Activated CD4-positive, alpha-beta T cell treated with anti-CD3 and anti-CD28 coated beads, Interleukin-2, amount 50 U/mL, for 1 hour (primary cell): ENCODE measurements around the gene TTK.
"Not testable (repeated sequence)": the region's sequence is repeated elsewhere in the genome, so short reads cannot be mapped to it uniquely, and the experiment has no call there.

Experiments used
- DNase-seq: peaks from one replicate; pipeline ENCODE4 v3.0.0-alpha.2; 2020

TTK gene

GRCh38 chr6:80022803-80023202 lies 18.4 kb downstream of the TTK start:
- DNase-seq = no peak

DNA sequence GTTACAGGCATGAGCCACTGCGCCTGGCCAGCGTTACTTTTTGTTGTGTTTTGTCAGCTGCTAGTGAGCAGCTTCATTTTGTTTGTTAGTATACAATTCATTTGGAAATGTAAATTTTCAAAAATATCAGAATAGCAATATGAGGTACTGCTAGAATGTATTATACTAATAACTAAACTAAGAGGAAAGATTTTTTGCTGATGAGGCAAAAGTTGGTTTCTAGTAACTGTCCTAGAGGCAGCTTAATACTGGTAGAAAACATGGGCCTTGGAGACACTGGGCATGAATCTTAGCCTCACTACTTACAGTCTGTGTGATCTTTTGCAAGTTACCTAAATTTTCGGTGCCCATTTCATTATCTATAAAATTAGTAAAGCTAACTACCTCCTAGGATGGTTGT lies 24.1 kb downstream of the TTK start:
- DNase-seq = no peak

GRCh38 chr6:80029470-80029869 lies 25.0 kb downstream of the TTK start:
- no peak for DNase-seq

DNA sequence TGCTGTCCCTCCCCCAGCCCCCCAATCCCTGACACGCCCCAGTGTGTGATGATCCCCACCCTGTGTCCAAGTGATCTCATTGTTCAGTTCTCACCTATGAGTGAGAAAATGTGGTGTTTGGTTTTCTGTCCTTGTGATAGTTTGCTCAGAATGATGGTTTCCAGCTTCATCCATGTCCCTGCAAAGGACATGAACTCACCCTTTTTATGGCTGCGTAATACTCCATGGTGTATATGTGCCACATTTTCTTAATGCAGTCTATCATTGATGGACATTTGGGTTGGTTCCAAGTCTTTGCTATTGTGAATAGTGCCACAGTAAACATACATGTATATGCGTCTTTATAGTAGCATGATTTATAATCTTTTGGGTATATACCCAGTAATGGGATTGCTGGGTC lies 43.8 kb downstream of the TTK start:
- not testable (repeated sequence) for DNase-seq

- DNase-seq = no peak
These were observed 56.3 kb downstream of the TTK start for GRCh38 chr6:80060774-80061173.

DNA sequence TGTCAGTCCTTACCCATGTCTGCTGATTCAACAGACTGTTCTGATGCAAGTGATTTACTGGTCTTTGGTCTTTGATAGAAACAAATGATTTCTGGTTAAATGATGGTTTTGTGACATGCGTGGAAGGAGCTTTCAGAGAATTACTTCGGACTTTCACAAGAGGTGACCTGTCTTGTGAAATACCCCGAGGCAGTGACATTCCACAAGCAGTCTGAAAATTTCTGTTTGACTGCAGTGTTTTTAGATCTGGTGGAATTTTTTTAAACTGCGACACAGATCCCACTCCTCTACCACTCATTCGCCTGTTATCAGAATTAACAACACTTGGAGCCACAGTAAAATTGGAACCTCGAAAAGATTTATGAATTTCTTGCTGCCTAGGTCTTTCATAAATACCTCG lies 63.7 kb downstream of the TTK start:
- DNase-seq = not testable (repeated sequence)

DNA sequence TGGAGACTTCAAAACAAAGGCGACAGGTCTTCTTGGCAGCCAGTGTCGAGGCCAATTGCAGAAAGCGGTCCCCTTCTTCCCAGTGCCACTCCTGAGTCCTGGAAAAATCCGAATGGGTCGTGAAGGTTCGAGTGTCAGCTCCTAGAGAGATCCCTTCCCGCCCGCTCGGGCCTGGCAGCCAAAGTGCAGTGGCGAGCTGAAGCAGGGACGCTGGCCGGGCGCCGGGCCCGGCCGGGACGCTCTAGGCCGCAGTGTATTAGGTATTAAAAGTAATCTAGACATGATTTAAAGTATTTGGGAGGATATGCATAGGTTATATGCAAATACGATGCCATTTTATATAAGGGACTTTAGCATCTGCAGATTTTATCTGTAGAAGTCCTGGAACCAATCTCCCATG lies 66.0 kb downstream of the TTK start:
- DNase-seq = not testable (repeated sequence)

DNA sequence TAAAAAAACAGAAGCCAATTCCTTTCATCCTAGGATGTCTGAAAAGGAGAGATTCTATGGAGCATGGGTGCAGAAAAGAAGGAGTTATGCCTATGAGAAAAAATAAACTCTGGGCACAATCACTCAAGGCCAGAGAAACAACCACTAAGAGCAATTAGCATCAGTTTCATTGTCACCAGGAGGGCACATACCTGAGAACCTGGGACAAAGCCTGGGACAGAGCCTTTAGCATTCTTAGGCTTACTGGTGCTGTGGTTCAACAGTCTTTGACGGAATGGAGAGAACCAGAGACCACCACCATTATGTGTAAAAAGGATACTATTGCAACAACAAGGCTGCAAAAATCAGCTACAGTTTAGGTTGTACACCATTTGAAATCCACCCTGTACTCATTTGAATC lies 72.6 kb downstream of the TTK start:
- DNase-seq = no peak

DNA sequence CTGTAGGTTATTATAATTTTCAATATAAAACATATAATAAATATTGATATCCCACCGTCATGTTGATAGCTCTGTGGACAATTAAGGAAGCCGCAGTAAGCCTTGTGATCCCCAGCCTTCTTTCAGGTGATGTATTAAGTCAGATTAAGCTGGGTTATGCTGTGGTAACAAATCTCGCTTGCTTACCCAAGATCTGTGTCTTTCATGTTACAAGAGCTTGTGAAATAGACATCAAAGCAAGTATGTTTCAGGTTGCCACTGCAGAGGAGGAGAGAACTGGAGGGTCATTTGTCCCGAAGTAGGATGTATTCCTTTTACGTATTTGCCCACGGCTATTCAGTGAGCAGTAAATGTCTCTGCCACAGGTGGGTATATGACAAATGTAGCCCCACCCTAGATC lies 84.2 kb downstream of the TTK start:
- no peak for DNase-seq

DNA sequence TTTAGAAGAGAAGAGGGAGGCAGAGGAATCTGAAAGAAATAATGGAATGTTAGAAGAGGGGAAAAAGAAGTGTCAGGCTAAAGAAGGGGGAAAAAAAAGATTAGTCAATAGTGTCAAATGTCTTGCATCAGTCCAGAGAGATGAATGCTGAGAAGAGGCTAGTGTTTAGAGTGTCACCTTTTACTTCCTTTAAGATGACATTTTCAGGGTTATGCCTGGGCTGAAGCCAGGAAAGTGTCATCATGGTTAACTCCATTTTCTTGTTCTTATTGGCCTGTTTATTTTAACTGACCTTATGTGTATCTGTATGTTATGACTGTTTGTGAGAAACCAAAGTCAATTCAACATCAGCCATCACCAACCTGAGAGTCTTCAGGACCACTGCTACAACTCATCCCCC lies 87.1 kb downstream of the TTK start:
- no peak for DNase-seq
